ENCODE measurements around the gene ZFHX3. TPM values are rescaled to one million over a fixed set of nuclear protein-coding genes. Genes with fewer than 3 reads are reported as not detected.
A peak's percentile ranks its signal among the peaks of the same experiment; 100 is the strongest.
"Not testable (repeated sequence)": the region's sequence is repeated elsewhere in the genome, so short reads cannot be mapped to it uniquely, and the experiment has no call there.

Gene ZFHX3
- total and polyA plus RNA-seq, 4 donors: 2.6 to 32.7 (median 14.7) TPM

DNA sequence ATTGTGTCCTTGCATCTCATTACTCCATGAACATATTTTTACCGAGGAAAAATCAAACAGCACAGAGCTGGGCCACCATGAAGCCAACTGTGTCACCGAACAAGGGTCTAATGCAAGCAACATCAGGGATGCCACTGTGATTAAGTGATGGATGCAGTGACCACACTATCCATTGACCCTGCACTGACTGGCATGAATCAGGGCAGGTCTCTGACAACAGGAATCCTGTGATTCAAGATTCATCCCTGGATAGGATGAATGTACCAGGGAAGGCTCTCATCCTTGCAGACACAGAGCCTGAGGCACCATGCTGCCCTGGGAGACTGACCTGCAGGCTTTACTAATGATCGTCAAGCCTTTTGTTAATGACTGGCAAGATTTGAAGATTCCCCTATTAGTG, 41.5 kb upstream of the ZFHX3 start:
- H3K27me3 ChIP-seq (ENCODE audit: control insufficient read depth in 3 of 3, insufficient read depth in 3 of 3, low read length in 2 of 3): no peaks in the 10 kb centered on the region
- H3K36me3 ChIP-seq (ENCODE audit: control insufficient read depth in 4 of 4, insufficient read depth in 4 of 4, low read length in 4 of 4): no peaks in the 10 kb centered on the region
- WGBS, 2 donors: 92 to 95% methylated on average over 3 of the region's 3 CpGs
- no peak for DNase-seq
- no peak overlapping the region for H3K27ac ChIP-seq (ENCODE audit: low read depth in 1 of 2, low read length in 1 of 2)
- TF ChIP-seq, protein P1, sequence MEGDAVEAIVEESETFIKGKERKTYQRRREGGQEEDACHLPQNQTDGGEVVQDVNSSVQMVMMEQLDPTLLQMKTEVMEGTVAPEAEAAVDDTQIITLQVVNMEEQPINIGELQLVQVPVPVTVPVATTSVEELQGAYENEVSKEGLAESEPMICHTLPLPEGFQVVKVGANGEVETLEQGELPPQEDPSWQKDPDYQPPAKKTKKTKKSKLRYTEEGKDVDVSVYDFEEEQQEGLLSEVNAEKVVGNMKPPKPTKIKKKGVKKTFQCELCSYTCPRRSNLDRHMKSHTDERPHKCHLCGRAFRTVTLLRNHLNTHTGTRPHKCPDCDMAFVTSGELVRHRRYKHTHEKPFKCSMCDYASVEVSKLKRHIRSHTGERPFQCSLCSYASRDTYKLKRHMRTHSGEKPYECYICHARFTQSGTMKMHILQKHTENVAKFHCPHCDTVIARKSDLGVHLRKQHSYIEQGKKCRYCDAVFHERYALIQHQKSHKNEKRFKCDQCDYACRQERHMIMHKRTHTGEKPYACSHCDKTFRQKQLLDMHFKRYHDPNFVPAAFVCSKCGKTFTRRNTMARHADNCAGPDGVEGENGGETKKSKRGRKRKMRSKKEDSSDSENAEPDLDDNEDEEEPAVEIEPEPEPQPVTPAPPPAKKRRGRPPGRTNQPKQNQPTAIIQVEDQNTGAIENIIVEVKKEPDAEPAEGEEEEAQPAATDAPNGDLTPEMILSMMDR (IDR thresholded peaks at IDR 0.05; ENCODE audit: control extremely low read depth, extremely low read depth): no peak
- no peak for ATAC-seq (ENCODE audit: insufficient read depth, low FRiP score)
- H3K4me3 ChIP-seq: no peak overlapping the region
- no peaks in the 10 kb centered on the region for H3K9me3 ChIP-seq (ENCODE audit: control insufficient read depth in 4 of 4, insufficient read depth in 3 of 4, low read length in 3 of 4)
- H3K4me1 ChIP-seq (ENCODE audit: control insufficient read depth in 5 of 5, insufficient read depth in 5 of 5, low read length in 5 of 5): peaks cover 0 to 9% (median 1%) of the 10 kb centered on the region in 5 donors
- no peak overlapping the region for H3K9ac ChIP-seq (ENCODE audit: insufficient read depth in 1 of 2, low read length in 2 of 2)

DNA sequence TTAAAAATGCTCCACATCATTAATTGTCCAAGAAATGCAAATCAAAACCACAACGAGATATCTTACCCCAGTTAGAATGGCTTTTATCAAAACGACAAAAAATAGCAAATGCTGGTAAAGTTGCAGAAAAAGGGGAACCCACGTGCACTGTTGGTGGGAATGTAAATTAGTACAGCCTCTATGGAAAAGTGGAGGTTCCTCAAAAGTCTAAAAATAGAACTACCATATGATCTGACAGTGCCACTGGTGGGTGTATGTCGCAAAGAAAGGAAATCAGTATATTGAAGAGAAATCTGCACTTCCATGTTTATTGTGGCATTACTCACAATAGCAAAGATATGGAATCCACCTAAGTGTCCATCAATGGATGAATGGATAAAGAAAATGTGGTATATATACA, 38.2 kb upstream of the ZFHX3 start:
- no peak for ATAC-seq (ENCODE audit: insufficient read depth, low FRiP score)
- 34 to 65% methylated on average over 4 of the region's 4 CpGs for WGBS, 2 donors

GRCh38 chr16:73083271-73083670, 35.3 kb upstream of the ZFHX3 start:
- H3K9ac ChIP-seq (ENCODE audit: insufficient read depth in 1 of 2, low read length in 2 of 2): no peak overlapping the region
- no peak overlapping the region for H3K4me3 ChIP-seq
- no peak for ATAC-seq (ENCODE audit: insufficient read depth, low FRiP score)
- WGBS, 2 donors: 87 to 92% methylated on average over 3 of the region's 3 CpGs
- no peaks in the 10 kb centered on the region for H3K36me3 ChIP-seq (ENCODE audit: control insufficient read depth in 4 of 4, insufficient read depth in 4 of 4, low read length in 4 of 4)
- DNase-seq: no peak
- H3K4me1 ChIP-seq (ENCODE audit: control insufficient read depth in 5 of 5, insufficient read depth in 5 of 5, low read length in 5 of 5): no peaks in the 10 kb centered on the region
- H3K9me3 ChIP-seq (ENCODE audit: control insufficient read depth in 4 of 4, insufficient read depth in 3 of 4, low read length in 3 of 4): no peaks in the 10 kb centered on the region
- H3K27ac ChIP-seq (ENCODE audit: low read depth in 1 of 2, low read length in 1 of 2): no peak overlapping the region
- TF ChIP-seq, protein P1 (IDR thresholded peaks at IDR 0.05; ENCODE audit: control extremely low read depth, extremely low read depth): no peak
- no peaks in the 10 kb centered on the region for H3K27me3 ChIP-seq (ENCODE audit: control insufficient read depth in 3 of 3, insufficient read depth in 3 of 3, low read length in 2 of 3)

More for the DNA sequence above, 38.2 kb upstream of the ZFHX3 start:
- DNase-seq: peak in 2 of 3 donors; percentile 8 to 10
- Histone ChIP-seq H3K9ac (ENCODE audit: insufficient read depth in 1 of 2, low read length in 2 of 2) (no peak overlapping the region), H3K27me3 (ENCODE audit: control insufficient read depth in 3 of 3, insufficient read depth in 3 of 3, low read length in 2 of 3) (no peaks in the 10 kb centered on the region), H3K9me3 (ENCODE audit: control insufficient read depth in 4 of 4, insufficient read depth in 3 of 4, low read length in 3 of 4) (no peaks in the 10 kb centered on the region), H3K4me1 (ENCODE audit: control insufficient read depth in 5 of 5, insufficient read depth in 5 of 5, low read length in 5 of 5) (no peaks in the 10 kb centered on the region), H3K4me3 (no peak overlapping the region), H3K27ac (ENCODE audit: low read depth in 1 of 2, low read length in 1 of 2) (no peak overlapping the region), H3K36me3 (ENCODE audit: control insufficient read depth in 4 of 4, insufficient read depth in 4 of 4, low read length in 4 of 4) (no peaks in the 10 kb centered on the region)
- TF ChIP-seq, protein P1 (IDR thresholded peaks at IDR 0.05; ENCODE audit: control extremely low read depth, extremely low read depth): no peak

DNA sequence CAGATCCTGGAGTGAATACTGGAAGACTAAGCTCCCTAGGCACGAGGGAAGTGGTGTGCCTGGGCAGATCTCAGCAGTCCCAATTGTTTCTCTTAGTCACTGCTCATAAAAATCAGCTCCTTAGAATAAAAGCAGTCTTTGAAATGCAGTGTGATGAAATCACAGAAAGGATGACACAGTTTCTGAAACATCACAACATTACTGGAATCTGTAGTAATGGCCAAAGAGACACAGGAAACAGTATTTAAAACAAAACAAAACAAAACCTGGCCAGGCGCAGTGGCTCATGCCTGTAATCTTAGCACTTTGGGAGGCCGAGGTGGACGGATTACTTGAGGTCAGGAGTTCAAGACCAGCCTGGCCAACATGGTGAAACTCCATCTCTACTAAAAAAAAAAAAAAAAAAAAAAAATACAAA, 34.7 kb upstream of the ZFHX3 start:
- not testable (repeated sequence) for H3K4me3 ChIP-seq; H3K9ac ChIP-seq (ENCODE audit: insufficient read depth in 1 of 2, low read length in 2 of 2); H3K4me1 ChIP-seq (ENCODE audit: control insufficient read depth in 5 of 5, insufficient read depth in 5 of 5, low read length in 5 of 5); H3K9me3 ChIP-seq (ENCODE audit: control insufficient read depth in 4 of 4, insufficient read depth in 3 of 4, low read length in 3 of 4); H3K27me3 ChIP-seq (ENCODE audit: control insufficient read depth in 3 of 3, insufficient read depth in 3 of 3, low read length in 2 of 3); H3K27ac ChIP-seq (ENCODE audit: low read depth in 1 of 2, low read length in 1 of 2); H3K36me3 ChIP-seq (ENCODE audit: control insufficient read depth in 4 of 4, insufficient read depth in 4 of 4, low read length in 4 of 4)
- WGBS, 2 donors: 41 to 55% methylated on average over 4 of the region's 4 CpGs
- DNase-seq: peak in 2 of 3 donors; percentile 15 to 46
- peak; percentile 41 for ATAC-seq (ENCODE audit: insufficient read depth, low FRiP score)
